HG02610 (cell line): ENCODE results near the gene DAB2.

Source experiments
- ATAC-seq: cut with Tn5 transposase; IDR thresholded peaks from one replicate; pipeline ENCODE4 v1.9.1; 2021; ENCODE audit warnings: mild to moderate bottlenecking, moderate library complexity; ENCODE audit not compliant: unreplicated experiment

The DAB2 gene

DNA sequence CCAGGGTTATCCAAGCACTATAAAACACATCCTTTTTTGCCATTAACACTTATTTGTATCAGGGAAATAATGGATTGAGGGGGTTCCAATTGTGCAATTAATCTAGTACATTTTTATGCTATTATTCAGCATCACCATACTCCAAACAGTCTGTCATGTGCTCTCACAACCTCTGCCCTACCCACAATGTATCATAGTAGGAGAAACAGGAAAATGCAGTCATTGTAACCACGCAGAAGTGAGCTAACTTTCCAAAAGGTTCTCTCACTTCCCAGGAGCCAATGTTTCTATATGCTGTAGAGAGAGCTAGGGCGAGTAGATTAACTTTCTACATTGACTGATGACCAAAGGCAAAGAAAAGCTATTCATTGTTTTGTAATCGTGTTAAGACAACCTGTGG is 29.8 kb downstream of the DAB2 start:
- ATAC-seq, result no peak

DNA sequence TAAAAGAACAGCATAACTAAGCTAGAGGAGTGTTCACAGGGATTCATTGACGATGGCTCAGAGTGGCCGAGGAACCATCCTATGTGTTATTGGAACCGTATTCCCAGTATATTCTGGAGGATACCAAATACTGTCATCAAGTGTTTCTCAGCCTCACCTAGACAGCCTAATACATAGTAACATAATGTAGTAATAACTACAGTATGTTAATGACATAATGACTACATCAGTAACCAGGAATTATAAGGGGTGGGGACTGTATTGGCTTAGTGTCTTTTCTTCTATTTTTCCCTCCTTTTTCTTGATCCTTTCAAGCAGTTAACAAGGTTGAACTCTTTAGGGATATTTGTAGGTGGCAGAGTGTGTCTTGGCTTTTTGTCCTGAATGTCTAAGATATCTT is 33.8 kb downstream of the DAB2 start:
- ATAC-seq, result no peak

DNA sequence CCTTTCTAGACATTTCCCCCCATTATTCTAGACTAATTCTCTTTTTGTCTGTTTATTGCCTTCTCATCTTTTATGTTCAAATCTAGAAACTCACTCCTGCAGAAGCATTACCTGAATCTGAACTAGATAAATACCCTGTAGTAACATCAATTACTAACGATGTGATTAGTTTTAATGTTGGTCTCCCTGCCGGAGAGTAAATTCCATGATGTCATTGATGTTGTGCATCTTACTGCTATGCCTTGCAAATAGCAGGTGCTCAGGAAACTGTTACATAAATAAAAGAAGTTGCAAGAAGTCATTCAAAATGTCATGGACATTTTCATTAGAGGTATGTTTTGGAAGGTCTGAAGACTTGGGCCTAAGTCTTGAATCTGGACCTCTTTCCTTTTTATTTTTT is 37.5 kb downstream of the DAB2 start:
- ATAC-seq, result no peak

DNA sequence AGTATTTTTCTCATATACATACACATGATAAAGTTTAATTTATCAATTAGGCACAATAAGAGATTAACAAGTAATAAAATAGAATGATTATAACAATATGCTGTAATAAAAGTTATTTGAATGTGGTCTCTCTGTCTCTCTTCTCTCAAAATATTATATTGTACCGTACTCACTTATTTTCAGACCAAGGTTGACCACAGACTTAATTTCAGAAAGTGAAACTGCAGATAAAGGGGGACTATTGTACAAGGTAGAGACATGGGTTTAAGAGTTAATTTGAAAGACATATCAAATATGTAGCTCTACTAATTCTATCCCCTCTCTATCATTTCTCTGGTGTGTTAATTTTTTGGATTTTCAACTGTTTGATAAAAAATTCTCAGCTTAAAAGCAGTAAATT is 40.5 kb downstream of the DAB2 start:
- ATAC-seq, result no peak

DNA sequence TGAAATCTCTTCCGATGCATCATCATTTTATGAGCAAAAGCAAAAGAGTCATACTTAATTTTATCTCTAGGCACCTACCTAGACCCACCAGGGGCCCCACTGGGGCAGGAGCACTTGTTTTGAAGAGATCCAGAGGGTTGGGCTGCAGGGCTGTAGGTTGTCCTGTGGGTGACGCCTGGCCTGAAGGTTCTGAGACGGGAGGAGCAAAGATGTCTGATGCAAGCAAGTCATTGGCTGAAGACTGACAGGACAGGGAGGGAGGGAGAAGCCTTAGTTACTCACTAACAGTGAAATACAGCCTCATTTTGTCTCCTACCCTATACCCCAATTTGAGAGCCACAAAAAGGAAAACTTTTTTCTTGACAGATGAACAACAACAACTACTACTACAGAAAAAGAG is 43.4 kb downstream of the DAB2 start:
- ATAC-seq, result no peak

DNA sequence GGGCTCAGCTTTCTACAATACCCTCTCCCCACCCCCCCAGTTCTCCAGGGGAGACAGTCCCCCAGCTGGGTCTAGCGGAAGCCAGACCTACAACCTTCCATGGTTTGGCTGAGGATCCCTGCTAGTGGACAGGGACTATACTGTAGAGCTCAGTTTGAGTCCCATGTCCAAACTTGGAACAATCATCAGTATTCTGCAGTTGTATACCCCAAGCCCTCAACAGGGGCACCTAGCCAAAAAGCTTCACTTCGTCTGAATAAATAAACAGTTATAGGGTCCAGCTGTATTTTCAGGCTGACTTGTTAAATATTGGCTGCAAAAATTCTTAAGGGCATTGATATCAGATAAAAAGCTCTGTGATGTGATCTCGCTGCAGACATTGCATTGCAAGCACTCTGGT is 45.1 kb downstream of the DAB2 start:
- no peak for ATAC-seq

DNA sequence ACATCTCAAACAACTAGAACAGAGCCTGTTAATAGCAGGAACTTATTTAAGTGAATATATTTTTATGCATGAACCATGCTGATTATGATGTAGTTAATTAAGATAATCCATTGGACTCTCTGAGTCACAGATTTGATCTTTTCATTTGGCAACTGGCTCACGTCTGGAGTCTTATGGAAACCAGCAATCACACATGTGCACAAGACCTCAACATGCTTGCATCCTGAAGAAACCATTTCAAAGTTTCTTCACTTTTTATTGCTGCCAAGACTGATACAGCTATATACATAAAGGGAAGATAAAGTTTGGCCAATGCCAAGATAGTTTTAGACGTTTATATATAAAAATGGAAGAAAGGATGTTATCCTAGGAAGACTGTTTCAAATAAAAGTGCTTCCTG is 47.2 kb downstream of the DAB2 start:
- ATAC-seq, result no peak

DNA sequence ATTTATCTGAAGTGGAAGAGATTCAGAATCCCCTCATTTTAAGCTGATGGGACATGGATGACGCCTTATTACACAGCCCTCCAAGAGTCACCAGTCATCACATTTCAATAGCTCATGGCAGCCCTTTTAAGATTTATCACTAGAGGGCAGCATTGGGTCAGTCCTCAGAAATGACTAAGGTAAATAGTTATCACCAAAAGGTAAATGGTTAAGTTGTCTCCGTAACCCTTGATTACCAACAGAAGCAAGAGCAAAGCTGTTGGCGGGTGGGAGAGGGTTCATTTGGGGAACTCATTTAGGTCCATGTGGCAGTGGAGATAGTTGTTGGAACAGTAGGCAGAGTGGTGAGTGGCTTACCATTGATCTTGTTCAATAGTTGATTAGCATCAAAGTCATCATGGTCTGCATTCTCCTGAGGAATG is 48.5 kb downstream of the DAB2 start:
- peak; percentile 74 for ATAC-seq

DNA sequence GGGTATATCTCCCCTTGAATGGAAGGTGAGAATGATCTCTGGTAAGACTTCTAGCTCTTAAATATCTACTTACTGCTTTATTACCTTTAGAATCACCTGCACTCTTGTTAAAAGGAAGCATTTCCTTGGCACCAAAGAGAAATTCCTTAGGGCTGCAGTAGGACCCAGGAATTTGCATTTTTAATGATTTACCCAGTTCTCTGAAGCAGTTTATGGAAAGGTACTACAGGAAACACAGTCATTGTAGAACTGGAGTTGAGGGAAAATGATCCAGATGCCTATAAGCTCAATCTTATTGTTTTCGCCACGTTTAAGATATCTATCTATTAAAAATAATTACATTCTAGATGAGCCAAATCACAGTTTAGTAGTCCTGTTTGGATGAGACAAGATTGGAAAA is 51.0 kb downstream of the DAB2 start:
- ATAC-seq, result no peak

DNA sequence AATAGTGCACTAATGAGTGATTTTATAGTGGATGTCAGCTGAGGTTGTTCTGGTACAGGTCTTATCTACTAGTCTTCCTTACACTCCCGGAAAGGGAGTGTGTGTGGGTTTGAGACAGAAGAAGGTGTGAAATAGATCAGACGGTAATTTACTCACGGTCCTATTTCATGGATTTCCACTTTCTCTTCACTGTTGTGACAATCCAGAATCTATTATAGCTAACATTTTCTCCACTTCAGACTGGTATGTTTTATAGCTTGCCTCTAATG is 53.5 kb downstream of the DAB2 start:
- ATAC-seq, result no peak

DNA sequence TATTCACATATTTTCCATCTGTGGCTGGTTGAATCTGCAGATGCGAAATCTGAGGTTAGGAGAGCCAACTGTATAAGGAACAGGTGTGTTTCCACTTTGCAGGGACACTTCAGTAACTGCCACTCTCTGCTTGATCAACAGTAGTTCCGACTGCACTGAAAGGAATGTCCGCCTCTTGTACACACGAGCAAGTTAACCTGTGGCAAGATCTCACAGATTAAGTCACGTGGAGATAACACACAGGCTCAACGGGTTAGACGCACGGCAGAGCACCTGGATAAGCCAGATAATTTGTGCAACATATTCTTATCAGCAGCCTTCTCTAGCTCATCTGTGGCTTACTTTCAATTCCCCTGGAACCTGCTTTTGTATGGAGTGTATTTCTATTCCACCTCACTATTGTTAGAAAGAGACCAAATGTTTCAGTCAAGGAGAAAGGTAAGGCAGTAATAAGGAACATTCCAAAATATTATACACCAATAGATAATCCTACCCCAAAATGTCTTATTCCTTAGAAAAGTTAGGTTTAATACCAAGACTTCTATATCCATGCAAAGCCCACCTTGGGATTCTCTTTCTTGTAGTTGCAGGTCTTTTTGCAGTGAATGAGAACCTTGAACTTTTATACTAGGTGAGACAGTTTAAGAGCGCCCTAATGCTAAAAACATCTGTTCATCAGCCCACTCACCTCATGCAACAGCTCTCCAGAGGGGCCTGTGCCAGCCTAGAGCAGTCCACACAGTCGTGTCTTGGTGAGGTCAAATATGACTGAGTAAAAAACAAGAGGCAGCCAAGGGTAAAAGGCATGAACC is 54.0 kb downstream of the DAB2 start:
- no peak for ATAC-seq

DNA sequence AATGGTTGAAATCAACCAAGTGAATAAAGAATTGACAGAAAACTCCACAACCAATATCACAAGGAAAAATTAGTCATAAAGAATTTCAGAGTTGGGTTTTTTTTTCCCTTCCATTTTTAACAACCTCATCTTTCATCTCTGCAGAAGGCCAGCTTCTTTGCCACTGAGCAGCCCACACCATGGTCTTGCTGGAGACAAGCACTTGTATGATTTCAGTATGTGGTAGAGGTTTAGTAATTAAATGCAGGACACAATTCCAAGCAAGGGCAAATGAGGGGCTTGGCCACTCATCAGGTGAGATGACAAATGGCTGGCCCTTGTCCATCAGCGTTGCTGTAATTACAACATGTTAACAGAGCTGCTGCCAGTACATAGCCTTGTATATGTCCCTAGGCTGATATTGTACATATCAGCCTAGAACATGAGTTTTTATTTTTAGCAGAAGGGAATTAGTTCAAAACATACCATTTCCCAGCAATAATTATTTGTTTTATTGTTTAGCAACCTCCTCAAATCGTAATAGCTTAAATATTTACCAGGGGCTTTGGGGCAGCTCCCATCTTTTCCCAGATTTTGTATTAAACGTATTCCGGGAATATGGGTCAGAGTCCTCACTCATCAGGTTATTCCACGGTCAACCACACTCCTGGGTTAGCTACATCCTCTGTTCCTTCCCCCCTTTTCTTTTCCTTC is 55.5 kb downstream of the DAB2 start:
- ATAC-seq, result no peak

DNA sequence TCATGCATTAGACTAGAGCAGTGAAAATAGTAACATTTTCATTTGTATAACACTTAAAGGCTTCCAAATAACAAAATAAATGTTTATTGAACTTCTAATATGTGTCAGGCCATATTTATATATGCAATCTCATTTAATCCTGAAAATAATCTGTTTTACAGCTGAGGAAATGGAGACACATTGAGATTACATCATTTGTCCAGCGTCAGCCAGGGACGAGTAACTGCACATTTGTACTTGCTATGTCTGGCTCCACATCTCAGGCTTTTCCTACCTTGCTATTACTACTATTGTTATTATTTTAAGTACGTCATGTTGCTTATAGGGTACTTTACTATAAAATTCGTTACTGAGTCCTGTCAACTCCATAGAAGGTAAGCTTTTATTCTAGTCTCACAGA is 56.7 kb downstream of the DAB2 start:
- ATAC-seq, result no peak

DNA sequence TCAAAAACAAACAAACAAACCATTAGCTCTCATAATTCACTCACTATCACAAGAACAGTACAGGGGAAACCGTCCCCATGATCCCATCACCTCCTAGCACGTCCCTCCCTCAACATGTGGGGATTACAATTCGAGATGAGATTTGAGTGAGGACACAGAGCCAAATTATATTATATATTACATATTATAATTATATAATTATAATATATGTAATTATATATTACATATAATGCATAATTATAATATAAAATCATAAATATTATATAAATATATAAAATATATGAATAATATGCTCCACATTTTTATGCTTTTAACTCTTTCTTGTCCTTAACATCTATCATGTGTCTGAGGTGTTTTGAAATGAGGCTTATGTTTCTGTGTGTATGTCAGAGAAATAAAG is 57.1 kb downstream of the DAB2 start:
- ATAC-seq, result no peak

DNA sequence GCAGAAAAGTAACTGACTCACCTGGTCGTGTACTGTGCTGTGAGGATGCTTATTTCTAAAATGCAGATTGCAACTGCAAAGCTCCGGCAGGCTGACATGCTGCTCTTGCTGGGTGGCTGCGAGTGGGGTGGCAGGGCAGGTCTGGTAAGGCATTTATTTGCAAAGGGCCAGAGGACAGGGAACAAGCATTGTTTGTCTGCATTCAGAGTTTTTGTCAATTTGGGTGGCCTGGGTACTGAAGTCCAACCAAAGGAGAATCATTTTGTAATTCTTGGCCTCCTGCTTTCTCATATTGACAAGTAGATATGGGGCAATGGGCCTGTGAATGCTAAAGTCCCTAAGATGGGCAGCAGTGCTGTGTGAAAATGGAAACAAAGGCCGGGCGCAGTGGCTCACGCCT is 60.4 kb downstream of the DAB2 start, which contains the start of gene C9:
Gene C9 (minus strand): TSS at position 129 of the 400 bp plus-strand sequence. CDS start 31 bp downstream, at position 98.
- ATAC-seq, result no peak

DNA sequence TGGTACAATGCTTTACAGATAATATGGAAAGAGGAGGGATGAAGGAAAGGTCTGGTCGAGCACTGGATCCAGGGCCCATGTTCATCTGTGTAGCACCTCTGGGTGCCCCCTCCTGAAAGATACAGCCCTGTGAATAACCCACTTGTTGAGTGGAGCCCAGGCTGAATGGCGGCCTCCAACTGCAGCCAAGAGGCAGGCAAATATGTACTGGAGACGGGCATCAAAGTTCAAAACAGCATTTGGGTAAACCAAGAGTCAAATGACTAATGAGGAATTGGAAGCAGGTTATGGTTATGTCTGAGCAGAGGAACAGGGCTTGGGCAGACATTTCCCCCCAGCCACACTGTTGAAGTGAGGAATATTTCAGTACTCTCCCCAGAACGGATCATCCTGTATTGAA is 61.6 kb downstream of the DAB2 start:
- no peak for ATAC-seq

DNA sequence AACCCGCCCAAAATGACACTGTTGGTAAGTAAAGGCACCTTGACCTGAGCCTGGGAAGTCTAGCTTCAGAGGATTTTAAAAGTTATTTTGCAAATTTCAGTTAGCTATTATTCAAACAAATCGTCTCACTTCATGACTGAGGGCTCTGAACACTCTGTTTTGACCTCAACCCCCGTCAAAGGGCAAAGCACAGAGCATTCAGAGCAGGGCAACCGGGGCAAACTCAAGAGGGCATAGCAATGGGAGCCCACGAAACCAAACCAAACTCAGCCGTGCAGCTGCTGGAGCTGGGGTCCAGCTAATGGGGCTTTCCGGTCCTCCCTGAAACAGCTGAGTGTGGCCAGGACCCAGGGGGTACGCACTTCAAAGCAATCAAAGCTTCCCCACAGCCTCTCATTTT is 62.1 kb downstream of the DAB2 start:
- ATAC-seq, result no peak

DNA sequence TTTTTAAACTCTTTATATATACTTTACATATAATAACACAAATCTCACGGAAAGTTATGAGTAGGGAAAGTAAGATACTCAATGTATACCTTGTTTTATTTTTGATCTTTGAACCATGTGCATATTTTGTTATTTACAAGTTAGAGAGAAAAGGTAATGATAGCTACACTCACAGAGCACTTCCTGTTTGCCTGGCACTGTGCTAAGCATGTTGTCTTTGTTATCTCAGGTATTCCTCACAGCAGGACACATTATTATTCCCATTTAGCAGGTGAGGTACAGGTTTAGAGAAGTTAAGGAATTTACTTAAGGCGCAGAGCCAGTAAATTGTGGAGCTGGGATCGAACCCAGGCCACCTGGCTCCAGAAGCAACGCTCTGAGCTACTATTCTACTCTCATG is 63.5 kb downstream of the DAB2 start:
- ATAC-seq, result no peak

DNA sequence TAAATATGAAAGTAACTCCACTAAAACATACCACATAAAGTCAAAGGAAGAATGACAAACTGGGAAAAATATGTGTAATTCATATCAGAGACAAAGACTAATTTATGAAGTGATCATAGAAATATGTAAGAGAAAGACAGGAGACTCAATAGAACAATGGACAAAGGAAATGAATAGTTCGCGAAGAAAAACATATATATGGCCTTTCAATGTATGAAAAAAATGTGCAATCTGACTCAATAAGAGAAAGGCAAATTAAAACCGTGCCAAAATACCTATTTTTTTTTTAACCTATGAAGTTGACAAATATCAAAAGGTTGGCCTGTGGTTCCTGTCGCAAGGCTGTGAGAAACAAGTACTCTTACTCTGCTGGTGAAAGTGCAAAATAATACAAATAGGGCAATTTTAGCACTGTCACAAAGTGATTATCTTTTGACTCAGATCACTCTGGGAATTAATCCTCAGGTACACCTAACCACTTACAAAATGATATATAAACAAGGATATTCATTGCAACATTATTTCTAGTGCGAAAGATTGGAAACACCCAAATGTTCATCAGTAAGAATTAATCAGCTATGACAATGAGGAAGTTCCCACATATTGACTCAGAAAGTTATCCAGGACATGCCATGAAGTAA is 64.2 kb downstream of the DAB2 start:
- peak; percentile 62 for ATAC-seq

DNA sequence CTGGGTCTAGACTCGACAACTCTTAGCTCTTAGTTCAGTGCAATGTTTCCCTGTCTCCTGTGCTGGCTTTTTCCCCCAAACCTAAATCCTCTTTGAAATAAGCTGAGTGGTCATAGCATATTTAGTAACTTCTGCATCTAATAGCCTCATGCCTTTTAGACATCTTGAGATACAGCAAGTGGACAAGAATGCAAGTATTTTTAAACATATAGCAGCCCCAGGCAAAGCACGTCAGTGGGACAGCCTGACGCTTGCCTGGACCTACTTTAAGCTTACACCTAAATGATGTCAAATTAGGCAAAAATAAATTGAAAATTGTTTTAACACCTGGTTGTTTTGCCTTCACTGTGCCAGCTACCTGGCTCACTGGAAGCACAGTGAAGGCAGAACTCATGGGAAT is 68.5 kb downstream of the DAB2 start:
- no peak for ATAC-seq

DNA sequence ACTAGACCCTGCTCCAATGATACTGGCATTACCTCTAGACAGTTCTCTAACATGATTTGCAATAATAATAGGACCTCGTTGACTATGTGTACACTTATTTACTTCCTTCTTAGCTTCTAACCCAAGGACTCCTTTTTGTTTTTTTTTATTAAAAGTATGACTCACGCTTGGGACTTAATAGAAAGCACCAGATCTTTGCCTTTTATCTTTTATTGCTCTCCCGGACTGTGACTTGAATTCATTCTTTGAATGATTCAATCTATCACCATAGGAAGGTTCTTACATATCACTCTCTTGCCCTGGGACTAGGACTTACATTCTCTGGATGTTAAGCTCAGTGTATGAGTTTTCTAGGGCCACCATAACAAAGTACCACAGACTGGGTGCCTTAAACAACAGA is 69.5 kb downstream of the DAB2 start:
- no peak for ATAC-seq

DNA sequence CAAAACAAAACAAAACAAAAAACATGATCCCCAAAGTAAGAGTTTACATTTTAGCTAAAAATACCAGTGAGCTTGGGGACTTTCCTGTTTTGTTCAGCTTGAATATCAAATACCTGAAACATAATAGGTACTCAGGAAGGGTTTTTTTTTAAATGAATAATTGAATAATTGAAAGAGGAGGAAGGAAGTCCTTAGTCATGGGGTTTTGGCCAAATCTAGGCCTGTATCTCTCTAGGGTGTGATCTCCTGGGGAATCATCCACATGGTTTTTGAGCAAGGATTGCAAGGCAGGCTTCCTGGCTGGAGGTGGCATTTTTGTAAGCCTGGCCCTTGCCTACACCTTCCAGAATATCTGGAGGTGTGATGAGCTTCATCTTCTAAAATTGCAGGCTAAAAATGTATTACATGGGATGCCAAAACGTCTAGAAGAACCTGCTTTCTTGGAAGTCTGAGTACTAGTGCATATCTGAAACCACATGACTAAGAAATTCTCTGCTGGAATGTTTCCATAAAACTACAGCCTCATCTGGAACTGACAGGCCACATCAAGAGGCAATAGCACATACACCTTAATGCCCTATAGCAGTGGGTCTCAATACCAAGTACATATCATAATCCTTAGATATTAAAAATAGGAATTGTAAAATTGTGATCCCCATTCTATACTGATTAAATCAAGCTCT is 70.9 kb downstream of the DAB2 start:
- no peak for ATAC-seq
